ENCODE results near the gene SIDT1.

The SIDT1 gene

GRCh38 chr3:113648524-113648923, 116.2 kb downstream of the SIDT1 start:
- Histone ChIP-seq H3K27ac (ENCODE audit: low read length) (no peak overlapping the region), H3K9ac (ENCODE audit: low read depth, low read length) (no peak overlapping the region), H3K9me3 (ENCODE audit: insufficient read depth, low read depth, low read length) (peaks cover 23% of the 10 kb centered on the region), H3K4me3 (ENCODE audit: low read length) (no peak overlapping the region), H3K36me3 (ENCODE audit: insufficient read depth, low read depth, low read length) (no peaks in the 10 kb centered on the region), H3K4me1 (ENCODE audit: insufficient read depth, low read length) (no peaks in the 10 kb centered on the region), H3K27me3 (ENCODE audit: insufficient read depth, low read length) (no peaks in the 10 kb centered on the region)

GRCh38 chr3:113649174-113649845, 117.0 kb downstream of the SIDT1 start:
- H3K9ac ChIP-seq (ENCODE audit: low read depth, low read length) = no peak overlapping the region
- no peak overlapping the region for H3K4me3 ChIP-seq (ENCODE audit: low read length)
- no peak overlapping the region for H3K27ac ChIP-seq (ENCODE audit: low read length)
- peaks cover 15% of the 10 kb centered on the region for H3K9me3 ChIP-seq (ENCODE audit: insufficient read depth, low read depth, low read length)
- H3K4me1 ChIP-seq (ENCODE audit: insufficient read depth, low read length) = no peaks in the 10 kb centered on the region
- no peaks in the 10 kb centered on the region for H3K36me3 ChIP-seq (ENCODE audit: insufficient read depth, low read depth, low read length)
- no peaks in the 10 kb centered on the region for H3K27me3 ChIP-seq (ENCODE audit: insufficient read depth, low read length)

DNA sequence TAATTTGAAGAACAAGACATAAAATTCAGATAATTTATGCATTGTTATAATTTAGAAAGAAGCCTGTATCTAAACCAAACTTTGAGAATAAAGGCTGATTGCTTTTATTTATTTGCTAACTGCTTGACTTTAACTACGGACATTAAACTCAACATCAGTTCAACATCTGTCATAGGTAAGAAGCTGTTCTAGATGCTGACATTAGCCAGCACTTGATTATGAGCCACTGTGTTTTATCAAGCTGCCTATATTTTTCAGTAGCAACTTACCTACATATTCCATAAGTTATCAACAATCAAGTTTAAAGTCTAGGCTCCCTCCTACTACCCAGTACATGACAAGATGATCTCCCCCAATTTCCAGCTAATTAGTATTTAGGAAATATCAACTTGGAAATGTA, 122.0 kb downstream of the SIDT1 start:
- H3K27ac ChIP-seq (ENCODE audit: low read length) = no peak overlapping the region
- no peak overlapping the region for H3K9ac ChIP-seq (ENCODE audit: low read depth, low read length)
- no peaks in the 10 kb centered on the region for H3K4me1 ChIP-seq (ENCODE audit: insufficient read depth, low read length)
- H3K27me3 ChIP-seq (ENCODE audit: insufficient read depth, low read length) = no peaks in the 10 kb centered on the region
- no peak overlapping the region for H3K4me3 ChIP-seq (ENCODE audit: low read length)
- no peaks in the 10 kb centered on the region for H3K9me3 ChIP-seq (ENCODE audit: insufficient read depth, low read depth, low read length)
- H3K36me3 ChIP-seq (ENCODE audit: insufficient read depth, low read depth, low read length) = peaks cover 16% of the 10 kb centered on the region

- Histone ChIP-seq H3K4me1 (ENCODE audit: insufficient read depth, low read length) (no peaks in the 10 kb centered on the region), H3K27me3 (ENCODE audit: insufficient read depth, low read length) (no peaks in the 10 kb centered on the region), H3K9me3 (ENCODE audit: insufficient read depth, low read depth, low read length) (no peaks in the 10 kb centered on the region), H3K36me3 (ENCODE audit: insufficient read depth, low read depth, low read length) (peaks cover 21% of the 10 kb centered on the region), H3K4me3 (ENCODE audit: low read length) (no peak overlapping the region), H3K27ac (ENCODE audit: low read length) (no peak overlapping the region), H3K9ac (ENCODE audit: low read depth, low read length) (no peak overlapping the region)
Measured at GRCh38 chr3:113654851-113655250, 122.5 kb downstream of the SIDT1 start.

- Histone ChIP-seq H3K9ac (ENCODE audit: low read depth, low read length) (no peak overlapping the region), H3K27ac (ENCODE audit: low read length) (no peak overlapping the region), H3K27me3 (ENCODE audit: insufficient read depth, low read length) (no peaks in the 10 kb centered on the region), H3K4me1 (ENCODE audit: insufficient read depth, low read length) (no peaks in the 10 kb centered on the region), H3K9me3 (ENCODE audit: insufficient read depth, low read depth, low read length) (no peaks in the 10 kb centered on the region), H3K4me3 (ENCODE audit: low read length) (no peak overlapping the region), H3K36me3 (ENCODE audit: insufficient read depth, low read depth, low read length) (peaks cover 35% of the 10 kb centered on the region)
Measured at GRCh38 chr3:113658107-113658506, 125.8 kb downstream of the SIDT1 start.

GRCh38 chr3:113659101-113659541, 126.8 kb downstream of the SIDT1 start:
- Histone ChIP-seq H3K9me3 (ENCODE audit: insufficient read depth, low read depth, low read length) (no peaks in the 10 kb centered on the region), H3K27ac (ENCODE audit: low read length) (no peak overlapping the region), H3K9ac (ENCODE audit: low read depth, low read length) (no peak overlapping the region), H3K36me3 (ENCODE audit: insufficient read depth, low read depth, low read length) (peaks cover 35% of the 10 kb centered on the region), H3K4me3 (ENCODE audit: low read length) (no peak overlapping the region), H3K27me3 (ENCODE audit: insufficient read depth, low read length) (no peaks in the 10 kb centered on the region), H3K4me1 (ENCODE audit: insufficient read depth, low read length) (no peaks in the 10 kb centered on the region)

GRCh38 chr3:113659996-113660395, 127.6 kb downstream of the SIDT1 start:
- Histone ChIP-seq H3K27ac (ENCODE audit: low read length) (no peak overlapping the region), H3K9ac (ENCODE audit: low read depth, low read length) (no peak overlapping the region), H3K27me3 (ENCODE audit: insufficient read depth, low read length) (no peaks in the 10 kb centered on the region), H3K4me1 (ENCODE audit: insufficient read depth, low read length) (no peaks in the 10 kb centered on the region), H3K4me3 (ENCODE audit: low read length) (no peak overlapping the region), H3K36me3 (ENCODE audit: insufficient read depth, low read depth, low read length) (peaks cover 35% of the 10 kb centered on the region), H3K9me3 (ENCODE audit: insufficient read depth, low read depth, low read length) (no peaks in the 10 kb centered on the region)

DNA sequence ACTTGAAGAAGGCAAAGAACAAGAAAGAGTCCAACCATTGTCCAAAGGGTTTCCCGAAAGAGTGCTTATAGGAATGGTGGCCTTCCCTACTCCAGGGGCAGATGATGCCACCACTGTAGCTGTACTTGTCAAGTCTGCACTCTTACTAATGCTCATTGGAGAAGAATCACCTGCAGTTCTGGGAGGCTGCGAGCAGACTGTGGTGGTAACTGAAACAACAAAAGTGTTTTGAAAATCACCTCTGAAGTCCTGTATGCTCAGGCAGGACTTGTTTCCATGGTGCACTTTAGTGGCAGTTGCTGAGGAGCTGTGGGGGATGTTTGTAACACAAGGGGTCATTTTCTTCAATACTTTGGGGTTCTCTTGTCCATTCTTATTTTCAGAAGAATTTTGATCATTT, 128.1 kb downstream of the SIDT1 start:
- Histone ChIP-seq H3K9ac (ENCODE audit: low read depth, low read length) (no peak overlapping the region; the same call in 1 of the 2 replicates), H3K9me3 (ENCODE audit: insufficient read depth, low read depth, low read length) (no peaks in the 10 kb centered on the region), H3K36me3 (ENCODE audit: insufficient read depth, low read depth, low read length) (peaks cover 34% of the 10 kb centered on the region), H3K27ac (ENCODE audit: low read length) (no peak overlapping the region), H3K4me1 (ENCODE audit: insufficient read depth, low read length) (no peaks in the 10 kb centered on the region), H3K27me3 (ENCODE audit: insufficient read depth, low read length) (no peaks in the 10 kb centered on the region), H3K4me3 (ENCODE audit: low read length) (no peak overlapping the region)

- Histone ChIP-seq H3K9me3 (ENCODE audit: insufficient read depth, low read depth, low read length) (no peaks in the 10 kb centered on the region), H3K4me3 (ENCODE audit: low read length) (no peak overlapping the region), H3K36me3 (ENCODE audit: insufficient read depth, low read depth, low read length) (peaks cover 30% of the 10 kb centered on the region), H3K27ac (ENCODE audit: low read length) (no peak overlapping the region), H3K27me3 (ENCODE audit: insufficient read depth, low read length) (no peaks in the 10 kb centered on the region), H3K9ac (ENCODE audit: low read depth, low read length) (no peak overlapping the region; the same call in 1 of the 2 replicates), H3K4me1 (ENCODE audit: insufficient read depth, low read length) (no peaks in the 10 kb centered on the region)
Measured at GRCh38 chr3:113660896-113661295, 128.5 kb downstream of the SIDT1 start.

GRCh38 chr3:113662824-113663223, 130.5 kb downstream of the SIDT1 start:
- H3K4me3 ChIP-seq (ENCODE audit: low read length) = no peak overlapping the region
- H3K27me3 ChIP-seq (ENCODE audit: insufficient read depth, low read length) = no peaks in the 10 kb centered on the region
- H3K4me1 ChIP-seq (ENCODE audit: insufficient read depth, low read length) = peaks cover 1% of the 10 kb centered on the region; the same call in 1 of the 2 replicates
- H3K27ac ChIP-seq (ENCODE audit: low read length) = no peak overlapping the region
- H3K9me3 ChIP-seq (ENCODE audit: insufficient read depth, low read depth, low read length) = no peaks in the 10 kb centered on the region
- H3K36me3 ChIP-seq (ENCODE audit: insufficient read depth, low read depth, low read length) = peaks cover 27% of the 10 kb centered on the region
- H3K9ac ChIP-seq (ENCODE audit: low read depth, low read length) = no peak overlapping the region

GRCh38 chr3:113663324-113663750, 131.0 kb downstream of the SIDT1 start:
- Histone ChIP-seq H3K9me3 (ENCODE audit: insufficient read depth, low read depth, low read length) (no peaks in the 10 kb centered on the region), H3K4me3 (ENCODE audit: low read length) (no peak overlapping the region), H3K9ac (ENCODE audit: low read depth, low read length) (no peak overlapping the region), H3K27ac (ENCODE audit: low read length) (no peak overlapping the region), H3K36me3 (ENCODE audit: insufficient read depth, low read depth, low read length) (peaks cover 22% of the 10 kb centered on the region), H3K27me3 (ENCODE audit: insufficient read depth, low read length) (no peaks in the 10 kb centered on the region), H3K4me1 (ENCODE audit: insufficient read depth, low read length) (peaks cover 6% of the 10 kb centered on the region; the same call in 1 of the 2 replicates)

GRCh38 chr3:113663761-113664160, 131.4 kb downstream of the SIDT1 start:
- Histone ChIP-seq H3K4me1 (ENCODE audit: insufficient read depth, low read length) (peaks cover 10% of the 10 kb centered on the region; the same call in 1 of the 2 replicates), H3K27me3 (ENCODE audit: insufficient read depth, low read length) (no peaks in the 10 kb centered on the region), H3K9me3 (ENCODE audit: insufficient read depth, low read depth, low read length) (no peaks in the 10 kb centered on the region), H3K27ac (ENCODE audit: low read length) (no peak overlapping the region), H3K9ac (ENCODE audit: low read depth, low read length) (no peak overlapping the region), H3K4me3 (ENCODE audit: low read length) (no peak overlapping the region), H3K36me3 (ENCODE audit: insufficient read depth, low read depth, low read length) (peaks cover 22% of the 10 kb centered on the region)
